Colonic mucosa (tissue), 4 donors: Measurements from ENCODE around the gene MED10. TPM values are rescaled to one million over a fixed set of nuclear protein-coding genes. Genes with fewer than 3 reads are reported as not detected.

Experiments
- DNase-seq: peaks from one replicate; pipeline ENCODE4 v3.0.0-alpha.2; 2020
- H3K27ac ChIP-seq: fragments of 200-600 bp; one replicate; pipeline ENCODE4 v1.8.0; 2021
- H3K27me3 ChIP-seq: fragments of 200-600 bp; one replicate; pipeline ENCODE4 v1.8.0; 2021
- H3K36me3 ChIP-seq: fragments of 200-600 bp; one replicate; pipeline ENCODE4 v1.8.0; 2021
- H3K4me1 ChIP-seq: fragments of 200-600 bp; one replicate; pipeline ENCODE4 v1.8.0; 2021; ENCODE audit warnings: mild to moderate bottlenecking
- H3K4me3 ChIP-seq: fragments of 200-600 bp; one replicate; pipeline ENCODE4 v1.8.0; 2021
- H3K9ac ChIP-seq, 2 donors: one replicate each; pipeline ENCODE4 v1.7.0; 2013; ENCODE audit warnings: control low read depth in 2 of 2, low read depth in 2 of 2, low read length in 2 of 2
- H3K9me3 ChIP-seq: fragments of 200-600 bp; one replicate; pipeline ENCODE4 v1.8.0; 2021
- CTCF ChIP-seq: fragments of 200-600 bp; IDR thresholded peaks from one replicate; pipeline ENCODE4 v1.8.0; 2022; ENCODE audit warnings: antibody characterized with exemption, mild to moderate bottlenecking
- intact Hi-C: fragments of 100-400 bp; cut with DNase I; formaldehyde crosslinking; loops from one replicate; pipeline ENCODE4 v1.14.1; 2022
- total RNA-seq, 2 donors: library from RNA; stranded (reverse); fragmentation: NEBNext Ultra II Directional in 1 of 2; extraction: Animal tissue kit (Norgen Biotek cat#: 25700) in 1 of 2; gene quantifications; one replicate each; pipeline ENCODE4 v1.2.1, GENCODE V29; 2021
- donor health status: healthy.
- donor health status: DM: no; HTN: no; CAD: no.
- donor health status: DM: no; HTN: no; CAD: no.

MED10 gene
- total RNA-seq, 2 donors from 2014 or later: 25.0 to 27.3 TPM

GRCh38 chr5:6419340-6419852 lies 41.0 kb upstream of the MED10 start:
- H3K27me3 ChIP-seq: no peaks in the 10 kb centered on the region
- H3K9me3 ChIP-seq: no peaks in the 10 kb centered on the region
- no peak for TF ChIP-seq CTCF
- no peaks in the 10 kb centered on the region for H3K4me1 ChIP-seq
- intact Hi-C loops: no loop called here
- H3K4me3 ChIP-seq: no peak overlapping the region
- H3K36me3 ChIP-seq: no peaks in the 10 kb centered on the region
- DNase-seq: no peak
- H3K27ac ChIP-seq: no peak overlapping the region
- no peak overlapping the region for H3K9ac ChIP-seq

DNA sequence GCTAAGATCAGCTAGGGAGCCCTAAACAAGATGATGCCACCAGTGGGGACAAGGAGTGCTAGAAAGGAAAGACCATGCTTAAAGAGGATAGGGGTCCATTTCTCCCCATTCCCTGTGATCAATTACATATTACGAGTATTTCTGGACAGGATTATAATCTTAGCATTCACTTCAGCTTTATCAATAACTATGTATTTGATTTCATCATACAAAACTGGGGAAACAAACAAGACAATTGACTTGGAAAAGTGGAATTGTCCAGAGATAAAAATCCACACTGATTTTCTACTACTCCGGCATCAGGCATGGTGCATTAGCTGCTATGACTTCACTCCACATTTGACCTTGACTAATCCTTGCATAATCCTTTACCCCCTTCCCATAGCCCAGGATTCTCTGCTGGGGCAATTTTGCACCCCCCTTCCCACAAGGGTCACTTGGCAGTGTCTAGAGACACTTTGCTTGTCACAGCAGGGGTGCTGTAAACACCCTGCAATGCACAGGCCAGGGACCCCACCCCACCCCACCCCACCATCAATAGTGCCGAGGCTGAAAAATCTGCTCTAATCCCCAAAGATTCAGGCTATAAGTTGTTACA lies 40.4 kb upstream of the MED10 start:
- Histone ChIP-seq H3K4me1 (no peaks in the 10 kb centered on the region), H3K27me3 (no peaks in the 10 kb centered on the region), H3K27ac (no peak overlapping the region), H3K9ac (no peak overlapping the region), H3K36me3 (no peaks in the 10 kb centered on the region), H3K4me3 (no peak overlapping the region), H3K9me3 (no peaks in the 10 kb centered on the region)
- TF ChIP-seq CTCF: no peak
- intact Hi-C loops: no loop called here
- DNase-seq: no peak

DNA sequence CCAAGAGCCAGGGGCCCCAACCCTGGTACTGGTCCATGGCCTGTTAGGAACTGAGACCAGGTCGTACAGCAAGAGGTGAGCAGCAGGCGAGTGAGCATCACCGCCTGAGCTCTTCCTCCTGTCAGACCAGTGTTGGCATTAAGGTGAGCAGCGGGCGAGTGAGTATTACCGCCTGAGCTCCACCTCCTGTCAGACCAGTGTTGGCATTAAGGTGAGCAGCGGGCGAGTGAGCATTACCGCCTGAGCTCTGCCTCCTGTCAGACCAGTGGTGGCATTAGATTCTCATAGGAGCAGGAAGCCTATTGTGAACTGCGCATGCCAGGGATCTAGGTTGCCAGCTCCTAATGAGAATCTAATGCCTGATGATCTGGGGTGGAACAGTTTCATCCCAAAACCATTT lies 39.3 kb upstream of the MED10 start:
- no peak for TF ChIP-seq CTCF
- no peak overlapping the region for H3K9ac ChIP-seq
- H3K27me3 ChIP-seq: no peaks in the 10 kb centered on the region
- no peaks in the 10 kb centered on the region for H3K36me3 ChIP-seq
- intact Hi-C loops: no loop called here
- no peak overlapping the region for H3K27ac ChIP-seq
- H3K9me3 ChIP-seq: no peaks in the 10 kb centered on the region
- DNase-seq: no peak
- H3K4me3 ChIP-seq: no peak overlapping the region
- H3K4me1 ChIP-seq: no peaks in the 10 kb centered on the region

- DNase-seq: no peak
- Histone ChIP-seq H3K27me3 (no peaks in the 10 kb centered on the region), H3K27ac (no peak overlapping the region), H3K9me3 (no peaks in the 10 kb centered on the region), H3K4me3 (no peak overlapping the region), H3K36me3 (no peaks in the 10 kb centered on the region), H3K4me1 (no peaks in the 10 kb centered on the region), H3K9ac (no peak overlapping the region)
- TF ChIP-seq CTCF: no peak
- intact Hi-C loops: no loop called here
Observed at GRCh38 chr5:6412811-6413210, 34.5 kb upstream of the MED10 start.

DNA sequence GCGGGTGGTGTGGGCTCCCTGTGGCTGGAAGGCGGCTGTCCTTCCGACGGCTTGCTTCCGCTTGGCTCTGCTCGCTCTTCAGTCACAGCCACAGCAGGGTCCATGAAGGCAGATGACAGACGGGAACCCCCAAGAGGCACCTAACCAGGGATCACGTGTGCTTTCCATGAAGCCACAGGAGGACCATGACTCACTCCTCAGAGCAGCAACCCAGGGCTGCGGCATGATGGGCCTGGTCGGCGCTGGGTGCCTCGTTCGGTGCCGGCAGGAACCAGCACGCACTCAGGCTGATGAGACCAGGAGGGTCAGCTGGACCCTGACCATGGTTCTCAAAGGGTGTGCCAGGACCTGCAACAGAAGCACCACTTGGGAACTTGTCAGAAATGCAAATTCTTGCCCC lies 32.8 kb upstream of the MED10 start:
- Histone ChIP-seq H3K27me3 (no peaks in the 10 kb centered on the region), H3K9me3 (no peaks in the 10 kb centered on the region), H3K36me3 (no peaks in the 10 kb centered on the region), H3K4me3 (no peak overlapping the region), H3K9ac (no peak overlapping the region), H3K4me1 (no peaks in the 10 kb centered on the region), H3K27ac (no peak overlapping the region)
- intact Hi-C loops: no loop called here
- no peak for TF ChIP-seq CTCF
- no peak for DNase-seq
